Loucy (cell line): ENCODE measurements around the gene PVALB.

Experiments used
- CTCF ChIP-seq: fragments of 200-600 bp; sonication (generic); conservative IDR thresholded peaks from 2 replicates; pipeline ENCODE4 v1.5.1; 2014; ENCODE audit warnings: mild to moderate bottlenecking, antibody characterized with exemption, low read length
- EZH2phosphoT487 ChIP-seq: fragments of 200-600 bp; IDR thresholded peaks from 2 replicates; pipeline ENCODE4 v1.6.1; 2018; ENCODE audit warnings: antibody characterized with exemption, mild to moderate bottlenecking, moderate library complexity, borderline replicate concordance

GRCh38 chr22:36753120-36753802 lies 63.6 kb downstream of the PVALB start:
- no peak for TF ChIP-seq CTCF
- no peak for TF ChIP-seq EZH2phosphoT487
